IPS DF 4.7 (cell line): ENCODE data around the gene VWA1.
"Not testable (repeated sequence)": the region's sequence is repeated elsewhere in the genome, so short reads cannot be mapped to it uniquely, and the experiment has no call there.

Experiments used
- DNase-seq: peaks from one replicate; pipeline ENCODE4 v3.0.0-alpha.2; 2013; ENCODE audit warnings: low spot score; ENCODE audit errors: extremely low read depth

VWA1 gene

DNA sequence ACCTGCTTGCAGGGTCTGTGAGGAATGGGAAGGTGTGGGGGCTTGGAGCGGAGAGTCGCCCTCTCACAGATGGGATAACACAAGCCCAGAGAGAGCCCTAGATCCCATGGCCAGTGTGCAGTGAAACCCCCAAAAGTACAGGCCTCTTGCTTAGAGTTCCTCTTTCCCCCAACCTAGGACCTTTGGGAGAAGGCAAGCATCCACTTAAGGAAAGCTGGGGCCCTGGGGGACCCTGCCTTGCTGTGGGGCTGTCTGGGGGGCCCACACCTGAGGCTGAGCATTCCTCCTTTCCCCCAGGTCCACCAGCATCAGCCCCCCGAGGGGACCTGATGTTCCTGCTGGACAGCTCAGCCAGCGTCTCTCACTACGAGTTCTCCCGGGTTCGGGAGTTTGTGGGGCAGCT lies 1.1 kb downstream of the VWA1 start:
- no peak for DNase-seq

GRCh38 chr1:1437033-1437903 lies 1.8 kb downstream of the VWA1 start:
- DNase-seq = no peak

- no peak for DNase-seq
Measured at GRCh38 chr1:1437904-1438376, 2.5 kb downstream of the VWA1 start.

- no peak for DNase-seq
Measured at GRCh38 chr1:1438531-1439381, 3.3 kb downstream of the VWA1 start.

DNA sequence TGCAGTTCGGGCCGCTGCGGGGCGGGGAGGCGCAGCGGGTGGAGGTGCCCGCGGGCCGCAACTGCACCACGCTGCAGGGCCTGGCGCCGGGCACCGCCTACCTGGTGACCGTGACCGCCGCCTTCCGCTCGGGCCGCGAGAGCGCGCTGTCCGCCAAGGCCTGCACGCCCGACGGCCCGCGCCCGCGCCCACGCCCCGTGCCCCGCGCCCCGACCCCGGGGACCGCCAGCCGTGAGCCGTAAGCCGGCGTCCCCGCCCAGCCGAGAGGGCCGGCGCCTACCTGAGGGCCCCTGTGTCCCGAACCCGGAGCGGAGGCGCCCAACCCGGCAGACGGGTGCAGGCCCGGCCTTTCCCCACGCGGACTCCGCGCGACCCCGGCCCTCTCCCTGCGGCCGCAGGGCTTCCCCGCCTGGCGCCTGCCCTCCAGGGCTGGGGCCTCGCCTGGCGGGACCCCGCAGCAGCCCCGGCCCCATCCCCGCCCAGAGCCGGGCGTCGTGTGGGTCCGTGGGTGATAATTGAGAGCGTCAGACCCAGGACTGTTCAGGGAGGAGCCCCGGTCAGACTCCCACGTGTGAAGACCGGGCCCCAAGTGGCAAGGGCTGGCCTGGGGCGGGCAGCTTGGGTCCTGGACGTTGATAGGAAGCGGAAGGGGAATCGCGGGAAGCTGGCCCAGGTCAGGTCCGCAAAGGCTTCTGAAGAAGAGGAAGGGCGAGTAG lies 4.2 kb downstream of the VWA1 start:
- no peak for DNase-seq

DNA sequence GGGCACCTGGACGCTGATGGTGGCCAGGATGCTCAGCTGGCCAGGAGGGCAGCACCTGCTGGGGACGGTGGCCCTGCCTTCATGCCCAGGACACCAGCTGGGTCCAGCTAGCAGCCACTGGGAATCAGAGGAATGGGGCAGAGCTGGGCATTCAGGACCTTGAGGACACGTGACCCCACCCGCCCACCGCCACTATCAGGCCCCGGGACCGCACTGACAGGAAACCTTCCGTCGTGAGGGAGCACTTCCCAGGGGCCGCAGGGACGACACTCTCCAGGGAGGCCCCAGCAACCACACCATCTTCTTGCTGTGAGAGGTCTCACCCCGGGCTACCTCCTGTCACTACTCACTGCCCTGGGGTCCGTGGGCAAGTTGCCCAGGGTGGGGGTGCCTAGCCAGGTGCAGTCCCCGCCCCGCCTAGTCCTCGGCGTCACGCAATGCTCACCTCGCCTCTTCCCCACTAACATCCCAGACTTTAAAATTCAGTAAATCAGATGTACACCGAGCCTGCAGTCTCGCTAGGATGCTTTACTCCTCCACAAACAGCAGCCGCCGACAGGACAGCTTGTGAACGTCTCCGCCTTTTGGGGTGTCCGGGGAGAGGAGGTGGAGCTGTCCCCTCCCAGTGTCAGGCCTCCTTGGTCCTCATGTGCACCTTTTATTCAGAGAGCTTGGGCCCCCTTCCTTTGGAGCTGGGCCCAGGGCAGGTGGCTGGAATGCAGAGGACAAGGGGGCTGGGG lies 4.9 kb downstream of the VWA1 start:
- no peak for DNase-seq

- DNase-seq = no peak
Measured at GRCh38 chr1:1441002-1441888, 5.8 kb downstream of the VWA1 start.

DNA sequence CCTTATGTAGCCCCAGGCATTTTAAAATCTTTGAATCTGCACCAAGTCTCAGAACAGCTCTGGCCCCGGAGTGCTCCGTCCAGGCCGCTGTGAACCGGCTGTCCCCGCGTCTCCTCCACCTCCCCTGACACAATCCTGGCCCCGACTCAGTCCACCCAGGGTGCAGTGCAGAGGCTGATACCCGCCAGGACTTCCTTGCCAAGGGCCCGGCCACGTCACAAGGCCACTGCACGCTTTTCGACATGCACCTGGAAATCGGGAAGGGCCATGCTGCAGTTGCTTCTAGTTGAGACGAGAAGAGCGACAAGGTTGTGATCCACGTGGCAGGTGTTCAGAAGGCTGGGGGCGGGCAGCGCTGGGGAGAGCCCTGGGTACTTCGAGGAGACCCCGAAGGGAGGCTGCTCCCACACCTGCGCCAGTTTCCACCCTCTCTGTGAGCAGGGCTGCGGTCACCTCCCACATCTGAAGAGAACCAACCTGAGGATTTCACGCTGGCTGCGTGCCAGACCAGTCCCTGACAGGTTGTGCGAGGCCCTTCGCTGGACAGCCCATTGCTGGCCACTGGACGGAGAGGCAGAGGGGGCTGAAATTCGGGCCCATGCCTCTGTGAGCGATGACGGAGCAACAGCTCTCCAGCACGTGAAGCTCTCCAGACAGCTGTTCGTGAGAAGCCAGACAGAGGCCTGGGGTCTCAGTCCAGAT lies 6.7 kb downstream of the VWA1 start:
- DNase-seq = no peak

GRCh38 chr1:1446631-1447030 lies 11.1 kb downstream of the VWA1 start:
- DNase-seq = not testable (repeated sequence)

GRCh38 chr1:1449099-1449739 lies 13.7 kb downstream of the VWA1 start, which contains the start of gene ATAD3C:
Gene ATAD3C, plus strand, starts transcription at chr1:1449689. Its CDS starts 995 bp downstream, at chr1:1450684.
- no peak for DNase-seq

DNA sequence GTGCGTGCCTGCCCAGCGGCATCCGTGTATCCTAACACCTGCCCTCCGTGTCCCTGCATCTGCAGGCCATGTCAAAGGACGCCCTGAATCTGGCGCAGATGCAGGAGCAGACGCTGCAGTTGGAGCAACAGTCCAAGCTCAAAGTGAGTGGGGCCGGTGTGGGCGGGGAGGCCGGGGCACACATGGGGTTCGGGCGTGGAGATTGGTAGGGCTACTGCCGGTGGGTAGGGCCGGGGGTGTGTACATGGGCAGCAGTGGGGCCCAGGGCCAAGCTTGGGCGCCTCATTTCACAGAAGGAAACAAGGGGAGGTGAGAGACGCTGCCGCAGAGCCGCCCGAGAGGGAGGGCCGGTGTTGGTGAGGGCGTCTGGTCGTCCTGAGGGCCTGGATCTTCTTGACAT lies 15.1 kb downstream of the VWA1 start:
- DNase-seq = not testable (repeated sequence)

GRCh38 chr1:1451696-1452364 lies 16.3 kb downstream of the VWA1 start:
- DNase-seq = no peak

GRCh38 chr1:1452365-1452739 lies 16.9 kb downstream of the VWA1 start:
- DNase-seq = not testable (repeated sequence)

DNA sequence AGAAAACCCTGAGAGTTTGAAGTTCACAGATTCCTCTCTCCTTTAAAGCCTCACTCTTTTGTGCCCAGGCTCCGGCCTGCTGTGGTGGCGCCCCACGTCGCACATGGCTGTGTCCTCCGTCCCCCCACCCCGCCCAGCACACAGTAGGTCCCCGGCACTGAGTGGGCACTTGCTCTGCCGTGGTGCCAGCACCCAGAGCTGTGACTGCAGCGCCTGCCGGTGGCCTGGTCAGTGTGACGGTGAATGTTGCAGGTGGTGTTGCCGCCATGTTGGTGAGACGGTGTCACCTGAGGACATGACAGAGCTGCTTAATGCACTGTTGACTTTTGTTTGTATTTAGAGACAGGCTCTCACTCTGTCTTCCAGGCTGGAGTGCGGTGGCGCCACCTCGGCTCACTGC lies 17.4 kb downstream of the VWA1 start:
- DNase-seq = no peak

- not testable (repeated sequence) for DNase-seq
Measured at GRCh38 chr1:1454286-1455056, 19.0 kb downstream of the VWA1 start.

DNA sequence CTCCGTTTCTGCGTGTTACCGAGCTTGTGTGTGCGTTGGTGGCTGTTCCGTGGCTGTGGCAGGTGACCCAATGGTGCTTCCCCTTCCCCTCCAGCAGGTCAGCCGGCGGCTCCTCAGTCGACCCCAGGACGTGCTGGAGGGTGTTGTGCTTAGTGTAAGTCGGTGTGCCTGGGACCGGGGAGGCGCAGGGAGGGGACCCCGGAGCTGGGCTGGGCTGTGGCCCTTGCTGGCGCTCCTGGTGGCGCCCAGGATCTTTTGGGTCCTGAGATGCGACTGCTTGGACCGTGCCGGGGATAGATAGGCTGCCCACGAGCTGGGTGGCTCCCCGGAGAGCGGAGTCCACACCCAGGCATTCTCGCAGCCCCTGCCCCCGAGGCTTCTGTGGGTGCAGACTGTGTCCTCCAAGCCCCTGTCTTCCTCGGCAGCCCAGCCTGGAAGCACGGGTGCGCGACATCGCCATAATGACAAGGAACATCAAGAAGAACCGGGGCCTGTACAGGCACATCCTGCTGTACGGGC lies 19.9 kb downstream of the VWA1 start:
- no peak for DNase-seq

GRCh38 chr1:1455934-1456333 lies 20.4 kb downstream of the VWA1 start:
- not testable (repeated sequence) for DNase-seq
